Measurements from ENCODE around the gene TRAM2. TPM values are rescaled to one million over a fixed set of nuclear protein-coding genes. Genes with fewer than 3 reads are reported as not detected.

Gene TRAM2
- total RNA-seq, 1 experiment from 2014 or later, result 21.3 TPM

DNA sequence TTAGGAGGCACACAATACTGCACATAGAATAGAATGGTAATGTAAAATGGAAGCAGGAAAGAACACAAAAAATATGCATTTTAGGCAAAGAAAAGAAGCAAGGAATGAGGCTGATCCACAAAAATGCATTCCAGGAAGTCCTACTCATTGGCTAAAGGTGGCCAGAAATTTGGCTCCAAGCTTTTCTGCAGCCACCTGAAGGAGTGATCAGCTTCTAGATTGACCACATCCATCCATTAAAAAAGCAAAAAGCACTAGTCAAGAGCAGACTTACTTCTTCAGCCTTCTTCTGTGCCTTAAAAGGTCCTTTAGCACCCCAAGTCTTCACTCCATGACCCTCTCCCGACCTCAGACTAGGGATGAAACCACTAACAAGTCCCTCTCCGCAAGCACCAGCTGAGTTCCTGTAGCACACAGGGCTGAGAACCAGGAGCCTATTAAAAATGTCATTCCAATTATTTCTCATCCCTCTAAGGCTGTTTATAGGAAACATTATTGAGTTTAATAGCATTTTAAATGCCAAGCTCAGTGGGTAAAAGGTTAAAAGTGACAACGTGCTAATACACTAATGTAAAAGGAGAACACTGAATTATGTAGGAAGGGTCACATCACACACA, 36.5 kb downstream of the TRAM2 start:
- H3K36me3 ChIP-seq (ENCODE audit: control insufficient read depth in 1 of 2, insufficient read depth in 2 of 2, low read length in 2 of 2), result no peaks in the 10 kb centered on the region
- H3K27me3 ChIP-seq (ENCODE audit: insufficient read depth, low read length), result no peaks in the 10 kb centered on the region
- H3K27ac ChIP-seq (ENCODE audit: low read depth, low read length), result no peak overlapping the region
- H3K4me1 ChIP-seq (ENCODE audit: control insufficient read depth in 1 of 2, insufficient read depth in 2 of 2, low read length in 2 of 2), result peaks cover 7 to 33% of the 10 kb centered on the region in 2 experiments; a peak in 3 of 4 replicates
- no peak overlapping the region for H2AFZ ChIP-seq (ENCODE audit: low read depth, low read length, poor library complexity, severe bottlenecking)
- peaks cover 31% of the 10 kb centered on the region for H3K79me2 ChIP-seq (ENCODE audit: insufficient read depth, low read length)
- H3K9me3 ChIP-seq (ENCODE audit: control insufficient read depth in 1 of 2, insufficient read depth in 1 of 2, low read depth in 1 of 2, low read length in 2 of 2), result no peaks in the 10 kb centered on the region
- H4K20me1 ChIP-seq (ENCODE audit: insufficient read depth), result no peaks in the 10 kb centered on the region
- no peak for DNase-seq (ENCODE audit: low read depth, low spot score)
- intact Hi-C loops (cut with micrococcal nuclease), result no loop called here
- POLR2A ChIA-PET, result no interaction called here
- H3K9me2 ChIP-seq (ENCODE audit: insufficient read depth), result no peaks in the 10 kb centered on the region
- ATAC-seq, result no peak
- RAD21 ChIA-PET (ENCODE audit: low non-redundant PET in 1 of 2, low total read pairs in 2 of 2, uncharacterized antibody in 2 of 2, unreplicated experiment in 2 of 2), result no interaction called here
- H3K4me2 ChIP-seq (ENCODE audit: low read length), result no peak overlapping the region
- no peak overlapping the region for H3K9ac ChIP-seq (ENCODE audit: low read length)
- TF ChIP-seq CTCF (IDR thresholded peaks at IDR 0.05 in 2 of 3, conservative IDR thresholded peaks at IDR 0.05 in 1 of 3; ENCODE audit: borderline replicate concordance in 1 of 3, insufficient read depth in 1 of 3, low read depth in 2 of 3, low read length in 2 of 3) (no peak), FOSL1 (IDR thresholded peaks at IDR 0.05; ENCODE audit: low read depth) (no peak), ATF3 (IDR thresholded peaks at IDR 0.05) (no peak), CEBPB (IDR thresholded peaks at IDR 0.05; ENCODE audit: low read depth) (no peak), ZNF274 (IDR thresholded peaks at IDR 0.05; ENCODE audit: low read depth, low read length) (no peak), POLR2A (IDR thresholded peaks at IDR 0.05; ENCODE audit: borderline replicate concordance, extremely low read depth, insufficient read depth, insufficient read length) (no peak), ZBTB33 (IDR thresholded peaks at IDR 0.05; ENCODE audit: extremely low read depth, insufficient replicate concordance, low read length) (no peak), SP1 (IDR thresholded peaks at IDR 0.05; ENCODE audit: low read depth) (no peak), RAD21 (IDR thresholded peaks at IDR 0.05; ENCODE audit: low read depth) (no peak)
- no TSS peak for BruUV-seq (replicated peaks)
- H3K4me3 ChIP-seq (replicated peaks in 1 of 2; ENCODE audit: low read depth in 1 of 2, low read length in 2 of 2), result no peak overlapping the region
- CTCF ChIA-PET, result no interaction called here
